Coronary artery (tissue), 2 donors: ENCODE data around the gene CGB3.
"Not testable (repeated sequence)": the region's sequence is repeated elsewhere in the genome, so short reads cannot be mapped to it uniquely, and the experiment has no call there.

Experiments used
- DNase-seq: peaks from one replicate; pipeline ENCODE4 v3.0.0-alpha.2; 2017; ENCODE audit warnings: low spot score
- H3K27ac ChIP-seq, 2 donors: fragments of 200-600 bp; sonication (generic); one replicate each; pipeline ENCODE4 v1.5.1; 2016 to 2019
- H3K4me3 ChIP-seq: fragments of 200-600 bp; sonication (generic); 2 replicates; pipeline ENCODE4 v1.5.1; 2016; ENCODE audit warnings: mild to moderate bottlenecking, moderate library complexity
- CTCF ChIP-seq: fragments of 200-600 bp; sonication (generic); IDR thresholded peaks from one replicate; pipeline ENCODE4 v1.5.1; 2019; ENCODE audit warnings: antibody characterized with exemption

CGB3 gene

GRCh38 chr19:49025088-49025487 is 955 bp upstream of the CGB3 start:
- not testable (repeated sequence) for DNase-seq, H3K4me3 ChIP-seq, H3K27ac ChIP-seq

GRCh38 chr19:49022116-49022515 is 2.0 kb downstream of the CGB3 start:
- no peak for TF ChIP-seq CTCF

GRCh38 chr19:49020931-49021895 is 2.9 kb downstream of the CGB3 start:
- DNase-seq, result no peak
- Histone ChIP-seq H3K27ac (no peak overlapping the region), H3K4me3 (no peak overlapping the region)
- TF ChIP-seq CTCF, result no peak

More at GRCh38 chr19:49022116-49022515, 2.0 kb downstream of the CGB3 start:
- Histone ChIP-seq H3K27ac (no peak overlapping the region), H3K4me3 (no peak overlapping the region)
- no peak for DNase-seq

- Histone ChIP-seq H3K4me3 (no peak overlapping the region), H3K27ac (no peak overlapping the region)
- no peak for TF ChIP-seq CTCF
- DNase-seq, result no peak
These were observed 3.8 kb downstream of the CGB3 start for GRCh38 chr19:49020342-49020741.

- DNase-seq, result no peak
- no peak for TF ChIP-seq CTCF
- Histone ChIP-seq H3K4me3 (peak overlapping the region; percentile 71), H3K27ac (no peak overlapping the region)
These were observed 4.7 kb downstream of the CGB3 start for GRCh38 chr19:49019242-49019932.

- H3K27ac ChIP-seq, DNase-seq: not testable (repeated sequence)
- H3K4me3 ChIP-seq, result peak overlapping the region; percentile 71
These were observed 5.5 kb downstream of the CGB3 start for GRCh38 chr19:49018388-49019241.

- Histone ChIP-seq H3K27ac (no peak overlapping the region), H3K4me3 (peak overlapping the region; percentile 71)
- DNase-seq, result no peak
- no peak for TF ChIP-seq CTCF
These were observed 6.3 kb downstream of the CGB3 start for GRCh38 chr19:49017666-49018351.
